Activated CD4-positive, alpha-beta memory T cell treated with anti-CD3 and anti-CD28 coated beads, Interleukin-2, amount 10 ng/mL, durations not matched to agents 7 days and 5 days (primary cell): ENCODE results near the gene AP5Z1. TPM values are rescaled to one million over a fixed set of nuclear protein-coding genes. Genes with fewer than 3 reads are reported as not detected.

Experiments used
- CTCF ChIA-PET: fragments of 350-600 bp; sonication (Branson Sonifier 250); formaldehyde crosslinking; loops from one replicate; lab custom pipeline; 2021; ENCODE audit warnings: antibody characterized with exemption, inconsistent platforms; lab: Charles Lee
- POLR2A ChIA-PET: fragments of 350-600 bp; sonication (Branson Sonifier 250); formaldehyde crosslinking; loops from one replicate; lab custom pipeline; 2021; ENCODE audit warnings: antibody characterized with exemption; lab: Charles Lee
- DNase-seq: peaks from one replicate; pipeline ENCODE4 v3.0.0-alpha.2; 2020
- H3K27ac Mint-ChIP-seq: one replicate; pipeline ENCODE4 v1.8.0; 2021; ENCODE audit warnings: mild to moderate bottlenecking, mixed read lengths
- H3K27me3 Mint-ChIP-seq: one replicate; pipeline ENCODE4 v1.8.0; 2021; ENCODE audit warnings: mixed read lengths
- H3K36me3 Mint-ChIP-seq: one replicate; pipeline ENCODE4 v1.8.0; 2021; ENCODE audit warnings: low read depth, mixed read lengths
- H3K4me1 Mint-ChIP-seq: one replicate; pipeline ENCODE4 v1.8.0; 2021; ENCODE audit warnings: mixed read lengths
- H3K4me3 Mint-ChIP-seq: one replicate; pipeline ENCODE4 v1.8.0; 2021; ENCODE audit warnings: mild to moderate bottlenecking, mixed read lengths
- H3K9me3 Mint-ChIP-seq: one replicate; pipeline ENCODE4 v1.8.0; 2021; ENCODE audit warnings: mixed read lengths
- total RNA-seq, 2 experiments: library from RNA; stranded (reverse); gene quantifications; one replicate each; pipeline ENCODE4 v1.2.3, GENCODE V29; 2021

AP5Z1 gene
- total RNA-seq, 2 experiments from 2014 or later = 57.5 to 60.6 TPM

DNA sequence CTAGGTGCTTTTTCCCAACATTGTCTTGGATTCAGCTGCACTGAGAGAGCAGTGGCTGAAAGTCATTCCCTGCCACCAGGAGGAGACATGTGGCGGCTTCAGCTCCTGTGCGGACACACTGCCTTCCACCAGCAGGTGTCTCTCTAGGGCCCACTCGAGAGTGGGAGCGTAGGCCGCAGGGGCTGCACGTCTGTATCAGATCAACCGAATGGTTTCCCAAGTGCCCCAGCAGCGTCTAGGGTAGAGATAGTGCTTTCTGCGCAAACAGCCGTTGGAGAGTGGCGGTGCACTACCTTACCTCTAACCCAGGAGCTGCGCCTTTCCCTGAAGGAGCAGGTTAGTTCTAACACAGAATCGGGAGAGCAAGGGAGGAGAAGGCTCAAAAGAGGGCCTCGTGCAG, 54.8 kb downstream of the AP5Z1 start:
- Mint-ChIP-seq H3K27me3 (peaks cover 5% of the 10 kb centered on the region), H3K4me1 (peaks cover 1% of the 10 kb centered on the region), H3K9me3 (no peaks in the 10 kb centered on the region), H3K4me3 (no peak overlapping the region), H3K27ac (no peak overlapping the region), H3K36me3 (no peaks in the 10 kb centered on the region)
- CTCF ChIA-PET = interaction anchor here (0.6 to 2.6 kb wide), 8 partner anchors 32 to 344 kb away, joined by 3 to 23 read pairs (median 4); partner anchors contain the start of gene RADIL
- POLR2A ChIA-PET = no interaction called here
- DNase-seq = peak; percentile 51

DNA sequence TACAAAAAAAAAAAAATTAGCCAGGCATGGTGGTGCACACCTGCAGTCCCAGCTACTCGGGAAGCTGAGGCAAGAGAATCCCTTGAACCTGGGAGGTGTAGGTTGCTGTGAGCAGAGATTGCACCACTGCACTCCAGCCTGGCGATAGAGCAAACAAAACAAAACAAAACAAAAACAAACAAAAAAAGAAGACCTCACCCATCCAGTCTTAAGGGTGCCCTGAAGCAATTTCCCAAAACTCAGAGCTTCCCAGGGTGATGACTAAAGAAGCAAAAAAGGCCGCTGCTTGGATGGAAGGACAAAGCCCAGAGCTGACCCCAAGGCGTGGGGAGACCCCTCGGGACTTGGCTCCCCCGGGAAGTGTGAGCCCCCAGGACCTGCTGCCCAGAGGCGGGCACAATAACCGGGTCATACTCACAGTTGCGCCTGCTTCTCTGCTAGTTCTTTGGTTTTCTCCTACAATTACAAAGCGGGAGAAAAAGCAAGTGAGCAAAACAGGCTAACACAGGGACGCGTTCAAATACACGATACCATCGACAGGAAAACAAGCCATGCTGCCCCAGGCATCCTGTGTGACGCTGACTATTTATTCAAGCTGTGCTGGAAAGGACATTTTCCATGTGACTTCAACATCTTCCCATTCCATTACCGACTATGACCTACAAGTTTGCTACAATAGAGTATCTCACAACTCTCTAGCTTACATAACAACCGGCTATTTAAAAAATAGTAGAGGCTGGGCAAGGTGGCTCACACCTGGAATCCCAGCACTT, 56.5 kb downstream of the AP5Z1 start:
- DNase-seq = no peak
- no peaks in the 10 kb centered on the region for H3K36me3 Mint-ChIP-seq
- H3K4me3 Mint-ChIP-seq = no peak overlapping the region
- peaks cover 3% of the 10 kb centered on the region for H3K27me3 Mint-ChIP-seq
- H3K9me3 Mint-ChIP-seq = no peaks in the 10 kb centered on the region
- POLR2A ChIA-PET = no interaction called here
- H3K27ac Mint-ChIP-seq = no peak overlapping the region
- H3K4me1 Mint-ChIP-seq = peaks cover 1% of the 10 kb centered on the region
- CTCF ChIA-PET = interaction anchor here (0.9 to 2.6 kb wide), 3 partner anchors 52 to 254 kb away, joined by 3 to 23 read pairs (median 12); partner anchors contain the start of gene RADIL

DNA sequence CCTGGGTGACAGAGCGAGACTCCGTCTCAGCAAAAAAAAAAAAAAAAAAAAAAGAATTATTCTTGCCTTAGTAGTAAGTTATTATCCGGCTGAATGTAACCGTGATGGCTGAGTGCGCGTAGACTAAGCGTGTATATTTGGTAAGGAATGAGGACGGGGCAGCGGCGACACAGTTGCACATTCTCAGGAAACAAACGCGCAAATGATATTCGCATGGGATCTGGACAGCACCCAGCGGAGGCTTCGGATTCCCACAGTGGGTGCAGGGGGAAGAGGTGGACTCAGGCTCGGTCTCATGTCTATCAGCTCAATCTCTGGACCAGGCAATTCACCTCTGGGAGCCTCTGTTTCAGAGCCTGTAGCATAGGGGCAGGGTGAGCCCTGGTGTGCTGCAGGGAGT, 57.3 kb downstream of the AP5Z1 start:
- no peak for DNase-seq
- POLR2A ChIA-PET = no interaction called here
- peaks cover 1% of the 10 kb centered on the region for H3K4me1 Mint-ChIP-seq
- H3K27ac Mint-ChIP-seq = no peak overlapping the region
- no peaks in the 10 kb centered on the region for H3K9me3 Mint-ChIP-seq
- no peak overlapping the region for H3K4me3 Mint-ChIP-seq
- no peaks in the 10 kb centered on the region for H3K36me3 Mint-ChIP-seq
- CTCF ChIA-PET = interaction anchor here (0.9 kb wide), 1 partner anchor 51 kb away, joined by 3 read pairs; the partner anchor contains the start of gene RADIL
- H3K27me3 Mint-ChIP-seq = peaks cover 2% of the 10 kb centered on the region

DNA sequence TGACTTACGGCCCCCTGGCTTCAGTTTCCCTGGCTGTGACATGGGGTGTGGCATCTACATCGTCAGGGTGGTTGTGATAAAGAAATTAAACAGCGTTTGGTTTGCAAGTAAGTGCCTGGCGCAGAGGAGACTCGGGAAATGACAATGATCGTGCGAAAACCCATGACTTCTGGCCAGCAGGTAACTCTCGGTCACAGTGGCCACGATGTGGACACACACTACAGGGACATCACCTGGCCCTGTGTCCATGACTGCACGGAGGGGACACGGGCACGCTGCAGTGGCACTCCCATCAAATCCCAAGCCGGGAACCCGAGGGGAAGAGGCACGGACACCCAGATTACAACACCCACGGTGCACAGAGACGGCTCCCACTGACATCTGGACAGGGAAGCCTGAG, 57.8 kb downstream of the AP5Z1 start:
- ChIA-PET POLR2A (no interaction called here), CTCF (no interaction called here)
- no peak for DNase-seq
- Mint-ChIP-seq H3K4me1 (peaks cover 1% of the 10 kb centered on the region), H3K27ac (no peak overlapping the region), H3K4me3 (no peak overlapping the region), H3K9me3 (no peaks in the 10 kb centered on the region), H3K36me3 (no peaks in the 10 kb centered on the region), H3K27me3 (peaks cover 2% of the 10 kb centered on the region)

DNA sequence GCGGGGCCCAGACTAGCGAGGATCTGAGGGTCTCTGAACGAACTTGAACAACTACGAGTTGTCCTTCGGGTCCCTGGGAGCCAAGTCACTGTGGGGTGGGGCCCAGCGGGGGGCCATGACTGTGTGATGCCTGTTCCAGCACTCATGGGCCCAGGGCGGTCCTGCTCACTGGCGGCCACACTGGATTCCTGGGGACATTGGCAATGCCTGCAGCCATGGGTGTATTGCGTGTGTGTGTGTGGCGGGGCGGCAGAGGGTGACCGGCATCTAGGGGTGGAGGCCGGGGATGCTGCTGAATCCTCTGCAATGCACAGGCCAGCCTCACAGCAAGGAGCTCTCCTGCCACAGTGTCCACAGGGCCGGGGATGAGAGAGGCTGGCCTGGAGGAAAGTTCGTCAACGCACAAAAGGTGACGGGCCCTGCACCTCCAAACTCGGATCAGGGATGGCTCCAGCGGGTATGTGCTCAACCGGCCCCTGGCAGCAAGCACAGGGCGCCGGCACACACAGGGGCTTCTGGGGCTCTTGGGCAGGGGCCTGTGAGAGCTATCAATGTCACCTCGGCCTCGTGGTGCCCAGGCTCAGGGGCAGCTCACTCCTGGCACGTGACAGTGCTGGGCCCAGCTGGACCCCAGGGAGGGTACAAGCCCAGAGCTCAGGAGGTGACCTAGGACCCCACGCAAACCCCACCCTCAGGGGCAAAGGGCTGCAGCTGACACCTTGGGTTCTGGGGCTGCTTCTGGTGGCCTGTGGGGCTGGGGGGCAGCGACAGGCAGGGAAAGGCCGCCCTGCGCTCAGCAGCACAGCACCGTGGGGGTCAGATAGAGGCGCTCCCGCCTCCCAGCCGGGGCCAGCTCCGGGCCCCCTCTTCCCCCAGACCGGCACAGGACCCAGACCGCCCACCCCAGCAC, 58.5 kb downstream of the AP5Z1 start:
- Mint-ChIP-seq H3K27ac (no peak overlapping the region), H3K27me3 (peaks cover 2% of the 10 kb centered on the region), H3K4me1 (peaks cover 1% of the 10 kb centered on the region), H3K9me3 (no peaks in the 10 kb centered on the region), H3K4me3 (no peak overlapping the region), H3K36me3 (no peaks in the 10 kb centered on the region)
- no peak for DNase-seq
- ChIA-PET POLR2A (no interaction called here), CTCF (no interaction called here)

DNA sequence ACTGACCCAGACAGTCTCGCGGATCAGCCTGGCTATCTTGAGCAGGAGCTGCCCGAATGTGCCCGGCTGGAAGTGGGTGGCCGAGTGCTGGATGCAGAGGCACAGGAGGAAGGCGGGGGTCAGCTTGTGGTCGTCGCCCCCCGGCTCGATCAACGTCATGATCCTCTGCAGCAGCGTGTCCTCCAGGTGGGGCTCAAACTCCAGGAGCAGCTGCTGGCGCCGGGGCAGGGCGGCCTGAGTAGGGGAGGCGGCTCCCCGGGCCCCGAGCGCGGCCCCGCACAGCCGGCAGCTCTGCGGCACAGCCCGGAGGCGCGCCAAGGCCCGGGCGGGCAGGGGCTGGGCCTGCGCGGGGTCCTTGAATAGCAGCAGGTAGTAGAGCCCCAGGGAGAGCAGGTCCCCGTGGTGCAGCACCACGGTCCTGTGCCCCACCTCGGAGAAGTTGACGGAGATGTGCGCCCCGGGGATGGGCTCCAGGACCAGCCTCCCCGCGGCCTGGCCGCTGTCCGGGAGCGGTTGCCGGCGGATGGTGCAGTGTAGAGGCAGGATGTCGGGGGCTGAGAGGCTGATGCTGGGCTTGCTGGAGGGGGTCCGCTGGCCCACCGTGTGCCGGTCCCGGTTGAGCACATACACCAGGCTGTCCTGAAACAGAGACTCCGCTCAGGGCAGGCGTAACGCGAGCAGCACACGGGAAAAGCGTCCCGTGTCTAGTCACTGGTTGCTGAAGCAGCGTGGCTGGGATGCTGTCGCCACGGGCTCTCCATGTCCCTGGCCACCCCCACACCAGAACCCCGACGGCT, 59.4 kb downstream of the AP5Z1 start:
- no peaks in the 10 kb centered on the region for H3K9me3 Mint-ChIP-seq
- no peaks in the 10 kb centered on the region for H3K36me3 Mint-ChIP-seq
- H3K27me3 Mint-ChIP-seq = peaks cover 2% of the 10 kb centered on the region
- no peak overlapping the region for H3K27ac Mint-ChIP-seq
- CTCF ChIA-PET = no interaction called here
- no peak overlapping the region for H3K4me3 Mint-ChIP-seq
- POLR2A ChIA-PET = no interaction called here
- peaks cover 1% of the 10 kb centered on the region for H3K4me1 Mint-ChIP-seq
- DNase-seq = no peak

DNA sequence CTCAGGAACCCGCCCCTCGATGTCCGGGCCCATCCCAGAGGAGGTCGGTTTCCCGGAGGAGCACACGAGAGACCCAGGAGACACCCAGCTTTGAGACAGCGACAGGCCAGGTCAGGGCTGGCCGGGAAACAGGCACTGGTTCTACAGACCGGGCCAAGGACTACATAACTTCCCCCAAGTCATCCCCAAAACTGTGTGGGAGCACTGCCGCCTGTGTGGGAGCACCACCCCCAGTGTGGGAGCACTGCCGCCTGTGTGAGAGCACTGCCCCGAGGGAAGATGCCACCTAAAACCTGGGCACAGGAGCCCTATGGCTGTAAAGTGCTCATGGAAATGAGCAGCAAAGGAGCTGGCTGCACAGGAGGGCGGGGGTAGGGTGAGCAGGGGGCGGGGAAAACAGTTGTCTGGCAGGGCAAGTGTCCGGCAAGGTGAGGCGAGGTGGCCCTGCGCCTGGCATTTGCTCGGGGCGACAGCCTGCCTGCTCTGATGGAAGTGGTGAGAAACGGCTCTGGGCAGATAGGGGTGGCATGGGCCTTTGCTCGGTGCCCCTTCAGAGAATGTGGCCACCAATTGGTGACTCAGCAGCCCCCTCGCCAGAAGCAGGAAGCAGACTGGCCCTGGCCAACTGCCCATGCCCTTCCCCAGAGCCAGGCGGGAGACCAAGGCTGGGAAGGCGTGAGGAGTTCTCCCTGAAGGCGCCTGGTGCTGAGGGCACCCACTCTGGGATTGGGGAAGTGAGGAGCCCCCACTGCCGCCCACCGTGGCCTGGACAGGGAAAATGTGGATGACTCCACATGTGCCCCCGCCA, 60.2 kb downstream of the AP5Z1 start:
- no peak for DNase-seq
- Mint-ChIP-seq H3K4me1 (no peaks in the 10 kb centered on the region), H3K27ac (no peak overlapping the region), H3K36me3 (no peaks in the 10 kb centered on the region), H3K9me3 (no peaks in the 10 kb centered on the region), H3K4me3 (no peak overlapping the region), H3K27me3 (no peaks in the 10 kb centered on the region)
- ChIA-PET CTCF (no interaction called here), POLR2A (no interaction called here)

DNA sequence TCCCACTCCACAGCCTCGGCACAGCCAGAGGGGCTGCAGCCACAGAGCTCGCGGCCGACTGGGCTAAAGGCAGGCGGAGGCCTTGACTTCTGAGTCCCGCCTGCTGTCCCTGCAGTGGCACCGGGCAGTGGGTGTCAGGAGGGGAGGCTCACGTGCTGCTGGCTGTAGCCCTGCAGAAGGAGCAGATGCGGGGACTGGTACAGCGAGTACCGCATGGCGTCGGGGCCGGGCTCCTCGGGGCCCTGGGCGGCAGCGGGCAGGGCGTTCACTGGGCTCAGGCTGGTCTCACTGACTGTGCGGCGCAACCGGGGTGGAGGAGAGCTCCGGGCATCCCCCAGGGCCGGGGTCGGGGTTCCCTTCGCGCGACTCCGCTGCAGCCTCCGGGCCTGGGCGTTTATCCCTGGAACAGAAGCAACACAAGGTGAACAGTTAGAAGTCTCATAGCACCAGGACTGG, 60.8 kb downstream of the AP5Z1 start:
- CTCF ChIA-PET = no interaction called here
- H3K36me3 Mint-ChIP-seq = no peaks in the 10 kb centered on the region
- no peaks in the 10 kb centered on the region for H3K9me3 Mint-ChIP-seq
- no peaks in the 10 kb centered on the region for H3K27me3 Mint-ChIP-seq
- H3K4me3 Mint-ChIP-seq = no peak overlapping the region
- no peak for DNase-seq
- POLR2A ChIA-PET = no interaction called here
- no peak overlapping the region for H3K27ac Mint-ChIP-seq
- H3K4me1 Mint-ChIP-seq = no peaks in the 10 kb centered on the region

DNA sequence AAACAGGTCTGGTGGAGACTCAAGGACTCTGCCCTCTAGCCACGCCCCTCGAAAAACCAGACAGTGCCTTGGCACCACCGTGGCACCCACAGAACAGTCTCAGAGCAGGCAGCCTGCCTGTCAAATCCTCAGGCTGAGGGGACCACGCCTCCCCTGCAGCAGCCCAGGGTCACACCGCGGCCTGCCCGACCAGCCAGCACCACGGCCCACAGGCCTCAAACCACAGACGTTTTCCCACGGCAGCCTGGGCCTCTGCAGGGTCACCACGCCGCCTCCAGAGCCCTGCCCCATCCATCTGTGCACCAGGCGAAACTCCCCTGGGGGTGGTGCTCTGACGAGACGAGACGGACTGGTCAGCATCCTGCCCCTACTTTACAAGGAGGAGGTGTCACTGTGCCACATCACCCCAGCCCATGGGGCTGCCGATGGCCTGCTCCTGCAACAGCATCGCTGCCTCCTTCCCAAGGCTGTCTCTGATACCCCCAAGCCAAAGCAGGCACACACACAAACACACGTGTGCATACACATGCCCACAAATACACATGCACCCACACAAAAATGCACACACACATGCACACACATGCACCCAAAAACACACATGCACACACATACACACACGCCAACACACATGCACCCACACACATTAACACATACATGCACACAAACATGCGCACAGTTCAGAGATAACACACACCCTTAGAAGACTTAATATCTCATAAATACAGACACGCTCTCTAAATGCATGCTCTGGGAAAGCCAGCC, 61.8 kb downstream of the AP5Z1 start:
- Mint-ChIP-seq H3K27me3 (no peaks in the 10 kb centered on the region), H3K4me1 (no peaks in the 10 kb centered on the region), H3K27ac (no peak overlapping the region), H3K36me3 (no peaks in the 10 kb centered on the region), H3K4me3 (no peak overlapping the region), H3K9me3 (no peaks in the 10 kb centered on the region)
- DNase-seq = no peak
- ChIA-PET CTCF (no interaction called here), POLR2A (no interaction called here)

DNA sequence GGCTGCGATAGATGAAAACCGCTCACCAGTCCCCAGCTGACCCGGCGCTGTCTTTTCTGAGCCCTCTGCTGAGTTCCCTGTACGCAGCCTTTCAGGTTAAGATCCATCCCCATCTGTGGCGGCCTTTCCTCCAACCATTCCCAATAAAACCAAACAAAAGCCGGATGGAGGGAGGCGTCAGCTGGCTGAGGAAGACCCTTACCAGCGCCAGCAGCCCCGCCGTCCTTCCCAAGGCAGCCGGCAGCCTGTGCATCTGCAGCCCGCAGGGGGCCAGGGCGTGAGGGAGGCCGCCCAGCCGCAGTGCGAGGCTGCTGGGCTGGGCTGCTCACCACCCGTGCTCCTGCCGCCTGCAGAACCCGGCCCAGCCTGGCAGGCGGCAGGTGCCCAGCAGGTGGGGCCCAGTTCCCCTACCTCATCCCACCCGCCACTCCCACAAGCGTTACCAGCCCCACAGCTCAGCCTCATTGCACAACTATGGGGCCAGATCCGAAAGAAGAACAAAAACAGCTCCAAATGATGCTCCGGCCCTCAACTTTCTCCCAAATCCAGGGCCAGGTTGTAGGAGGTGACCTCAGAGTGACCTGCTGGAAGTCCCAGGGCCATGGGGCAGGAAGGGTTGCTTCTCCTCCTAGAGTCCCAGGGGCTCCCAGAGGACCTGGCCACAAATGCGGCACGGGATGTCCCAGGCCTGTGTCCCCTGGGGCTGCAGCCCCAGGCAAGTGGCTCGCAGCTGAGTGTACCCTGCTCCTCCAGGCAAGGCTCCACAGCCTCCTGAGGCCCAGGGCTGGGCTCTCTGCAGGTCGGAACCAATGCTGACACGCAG, 62.6 kb downstream of the AP5Z1 start:
- Mint-ChIP-seq H3K27ac (no peak overlapping the region), H3K4me3 (no peak overlapping the region), H3K9me3 (no peaks in the 10 kb centered on the region), H3K4me1 (no peaks in the 10 kb centered on the region), H3K27me3 (no peaks in the 10 kb centered on the region), H3K36me3 (no peaks in the 10 kb centered on the region)
- ChIA-PET CTCF (no interaction called here), POLR2A (no interaction called here)
- no peak for DNase-seq

DNA sequence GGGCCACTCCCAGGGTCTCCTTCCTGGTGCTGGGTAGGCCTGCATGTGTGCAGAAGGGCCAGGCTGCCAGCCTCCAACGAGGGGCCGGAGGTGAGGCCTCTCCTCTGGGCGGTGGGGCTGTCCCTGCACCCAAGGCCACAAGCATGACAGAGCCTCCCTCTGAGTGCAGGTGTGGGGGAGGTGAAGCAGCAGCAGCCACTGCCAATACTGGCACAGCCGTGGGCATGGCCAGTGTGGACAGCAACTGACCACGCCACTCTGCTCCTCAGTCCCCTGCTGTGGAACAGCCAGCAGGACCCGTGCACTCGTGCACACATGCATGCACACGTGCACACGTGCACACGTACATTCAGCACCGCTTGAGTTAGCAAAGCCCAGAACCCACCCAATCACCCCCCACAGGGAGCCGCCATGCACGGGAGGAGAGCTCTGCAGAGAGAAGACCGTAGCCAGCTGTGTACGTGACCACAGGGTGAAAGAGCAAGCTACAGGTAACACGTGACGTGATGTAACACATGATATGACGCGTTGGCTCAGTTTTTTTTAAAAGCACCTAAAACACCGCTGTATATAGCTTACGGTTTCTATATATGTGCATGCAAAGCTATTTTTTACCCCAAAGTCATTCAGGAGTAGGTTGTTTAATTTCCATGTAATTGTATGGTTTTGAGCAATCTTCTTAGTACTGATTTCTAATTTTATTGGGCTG, 63.4 kb downstream of the AP5Z1 start:
- H3K4me3 Mint-ChIP-seq = no peak overlapping the region
- H3K27me3 Mint-ChIP-seq = no peaks in the 10 kb centered on the region
- H3K27ac Mint-ChIP-seq = no peak overlapping the region
- no peaks in the 10 kb centered on the region for H3K9me3 Mint-ChIP-seq
- ChIA-PET CTCF (no interaction called here), POLR2A (no interaction called here)
- H3K36me3 Mint-ChIP-seq = no peaks in the 10 kb centered on the region
- H3K4me1 Mint-ChIP-seq = no peaks in the 10 kb centered on the region
- DNase-seq = no peak
